Hematopoietic multipotent progenitor cell treated with erythropoietin and hydrocortisone succinate and interleukin-3 and kit ligand, for 4 days (in vitro differentiated cells): ENCODE data around the gene ACCS.

Experiments
- DNase-seq: peaks from one replicate; pipeline ENCODE4 v3.0.0-alpha.2; 2015

The ACCS gene, protein sequence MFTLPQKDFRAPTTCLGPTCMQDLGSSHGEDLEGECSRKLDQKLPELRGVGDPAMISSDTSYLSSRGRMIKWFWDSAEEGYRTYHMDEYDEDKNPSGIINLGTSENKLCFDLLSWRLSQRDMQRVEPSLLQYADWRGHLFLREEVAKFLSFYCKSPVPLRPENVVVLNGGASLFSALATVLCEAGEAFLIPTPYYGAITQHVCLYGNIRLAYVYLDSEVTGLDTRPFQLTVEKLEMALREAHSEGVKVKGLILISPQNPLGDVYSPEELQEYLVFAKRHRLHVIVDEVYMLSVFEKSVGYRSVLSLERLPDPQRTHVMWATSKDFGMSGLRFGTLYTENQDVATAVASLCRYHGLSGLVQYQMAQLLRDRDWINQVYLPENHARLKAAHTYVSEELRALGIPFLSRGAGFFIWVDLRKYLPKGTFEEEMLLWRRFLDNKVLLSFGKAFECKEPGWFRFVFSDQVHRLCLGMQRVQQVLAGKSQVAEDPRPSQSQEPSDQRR

DNA sequence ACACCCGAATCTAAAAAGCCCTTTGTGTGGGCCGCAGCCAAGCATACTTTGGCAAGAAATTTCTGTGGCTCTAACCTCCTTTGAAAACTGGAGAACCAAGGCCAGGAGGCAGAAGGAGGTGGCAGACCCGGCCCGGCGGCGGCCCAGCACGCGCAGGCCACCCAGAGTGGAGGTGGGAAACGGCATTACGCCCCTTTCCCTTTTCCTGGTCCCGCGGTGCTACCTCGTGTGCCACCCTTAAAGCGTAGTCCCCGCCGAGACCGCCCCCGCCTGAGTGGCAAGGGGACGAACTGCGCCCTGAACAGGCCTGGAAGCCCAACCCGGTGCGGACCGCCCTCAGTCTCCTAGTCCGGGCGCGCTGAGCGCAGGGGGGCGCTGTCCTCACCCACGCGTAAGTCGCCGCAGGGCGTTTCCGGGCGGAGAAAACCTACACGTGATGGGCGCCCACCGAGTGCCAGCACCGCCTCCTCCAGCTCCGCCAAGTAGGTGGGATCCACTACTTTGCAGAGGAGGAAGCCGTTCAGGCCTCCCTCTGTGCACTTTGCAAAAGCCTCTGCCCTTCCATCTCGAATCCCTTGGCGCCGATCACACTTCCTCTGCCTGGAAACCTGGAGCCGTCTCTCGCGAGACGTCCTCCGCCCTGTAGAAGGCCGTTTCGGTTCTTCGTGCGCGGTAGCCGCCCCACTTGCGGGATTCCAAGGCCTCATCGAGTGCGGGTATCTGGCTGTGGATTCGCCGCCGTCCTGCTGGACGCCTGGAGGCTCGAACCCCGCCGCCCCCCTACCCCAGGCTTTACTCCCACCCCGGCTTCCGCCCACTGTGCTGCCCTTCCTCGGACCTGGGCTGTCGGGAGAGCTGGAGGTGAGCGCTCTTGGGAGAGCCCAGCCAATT lies at the start of gene ACCS:
TSS of gene ACCS (plus strand) at position 430 of the 891 bp plus-strand sequence. CDS start 1,358 bp downstream, outside the sequence.
- DNase-seq: peak; percentile 98

DNA sequence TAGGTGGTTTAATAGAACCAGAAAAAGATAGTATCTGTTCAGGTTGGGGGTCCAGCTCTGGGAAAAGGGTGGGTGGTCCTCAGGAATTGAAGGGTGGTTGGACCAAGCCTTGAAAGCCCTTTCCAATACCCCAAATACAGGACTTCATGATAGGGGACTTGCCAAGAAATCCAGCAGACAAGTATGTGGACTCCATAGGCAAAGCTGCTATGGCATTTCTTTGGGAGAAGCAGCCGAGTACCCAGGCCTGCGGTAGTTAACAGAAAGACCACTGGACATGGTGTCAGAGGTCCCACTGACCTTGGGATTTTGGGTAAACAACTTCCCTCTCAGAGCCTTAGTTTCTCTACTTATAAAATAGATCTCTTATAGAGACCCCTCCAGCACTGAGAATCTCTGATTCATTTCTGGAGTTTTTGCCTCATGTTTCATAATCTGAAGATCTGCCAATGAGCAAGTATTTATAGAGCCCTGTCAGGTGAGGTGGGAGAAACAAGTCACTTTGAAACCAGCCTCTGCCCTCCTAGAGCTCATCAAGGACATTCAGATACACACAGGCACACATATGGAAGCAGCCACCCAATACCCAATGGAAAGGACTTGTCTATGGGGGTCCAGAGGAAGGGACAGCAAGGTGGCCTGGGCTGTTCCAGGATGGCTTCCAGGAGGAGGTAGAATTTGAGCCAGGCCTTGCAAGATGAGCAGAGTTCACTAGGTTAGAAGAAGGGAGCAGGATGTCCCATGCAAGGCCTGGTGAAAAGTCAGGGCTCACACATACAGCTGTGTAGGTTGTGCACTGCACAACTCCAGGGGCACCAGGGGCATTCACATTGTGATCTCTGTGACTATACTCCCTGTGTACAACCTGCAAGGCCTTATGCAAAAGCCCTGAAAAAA lies 49.3 kb upstream of the ACCS start:
- DNase-seq: no peak

DNA sequence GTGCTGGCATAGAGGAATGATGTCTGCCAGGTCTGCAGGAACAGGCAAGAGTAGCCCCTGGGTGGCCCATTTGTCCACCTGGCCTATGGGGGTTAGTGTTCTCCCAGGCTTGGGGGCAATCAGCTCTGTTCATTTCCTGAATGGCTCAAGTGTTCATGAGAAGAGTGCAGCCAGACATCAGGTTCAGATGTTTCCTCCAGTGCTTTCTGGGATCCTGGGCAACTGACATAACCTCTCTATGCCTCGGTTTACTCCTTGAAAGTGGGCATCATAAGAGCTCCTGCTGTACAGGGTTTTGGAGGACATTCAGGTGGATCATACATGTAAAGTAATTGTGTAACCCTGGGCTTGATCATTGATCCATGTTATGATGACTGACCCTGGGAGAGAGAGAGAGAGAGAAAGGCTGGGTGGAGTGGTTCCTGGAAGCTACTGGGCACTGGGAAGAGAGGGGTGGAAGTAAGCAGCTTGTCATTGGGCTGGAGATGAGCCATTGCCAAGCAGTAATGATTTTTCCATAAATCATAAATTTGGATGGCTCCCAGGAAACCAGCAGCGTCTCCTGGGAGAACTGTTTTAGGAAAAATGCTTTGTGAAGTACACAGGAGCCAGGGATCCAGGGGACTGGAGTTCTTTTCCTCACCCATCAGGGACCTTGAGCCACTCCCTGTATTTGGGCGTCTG lies 48.5 kb upstream of the ACCS start:
- no peak for DNase-seq

DNA sequence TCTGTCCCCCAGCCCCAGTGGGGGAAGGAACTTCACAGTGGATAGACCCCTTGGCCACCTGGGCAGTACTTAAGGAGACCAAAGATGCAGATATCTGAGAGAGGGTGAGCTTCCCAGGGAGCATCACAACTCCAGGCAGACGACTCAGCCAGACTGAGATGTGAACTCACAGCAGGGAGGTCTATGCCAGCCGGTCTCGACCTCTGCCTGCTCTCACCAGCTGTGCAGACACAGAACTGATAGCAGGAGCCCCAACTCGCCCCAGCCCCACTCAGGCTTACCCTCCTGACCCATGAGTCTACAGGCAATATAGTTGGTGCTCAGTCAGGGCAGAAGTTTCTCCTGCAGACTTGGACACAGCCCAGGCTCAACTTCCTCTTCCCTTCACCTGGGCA lies 47.9 kb upstream of the ACCS start:
- DNase-seq: no peak

DNA sequence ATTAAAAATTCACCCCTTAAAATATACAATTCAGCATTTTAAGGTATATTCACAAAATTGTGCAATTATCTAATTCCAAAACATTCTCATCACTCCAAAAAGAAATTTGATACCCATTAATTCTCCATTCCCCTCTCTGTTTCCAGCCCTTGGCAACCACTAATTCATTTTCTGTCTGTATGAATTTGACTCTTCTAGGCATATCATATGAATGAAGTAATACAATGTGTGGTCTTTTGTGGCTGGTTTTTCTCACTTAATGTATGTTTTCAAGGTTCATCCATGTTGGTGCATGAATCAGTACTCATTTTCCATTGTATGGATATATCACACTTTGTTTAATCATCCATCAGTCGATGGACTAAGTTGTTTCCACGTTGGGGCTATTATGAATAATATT lies 47.2 kb upstream of the ACCS start:
- DNase-seq: no peak

DNA sequence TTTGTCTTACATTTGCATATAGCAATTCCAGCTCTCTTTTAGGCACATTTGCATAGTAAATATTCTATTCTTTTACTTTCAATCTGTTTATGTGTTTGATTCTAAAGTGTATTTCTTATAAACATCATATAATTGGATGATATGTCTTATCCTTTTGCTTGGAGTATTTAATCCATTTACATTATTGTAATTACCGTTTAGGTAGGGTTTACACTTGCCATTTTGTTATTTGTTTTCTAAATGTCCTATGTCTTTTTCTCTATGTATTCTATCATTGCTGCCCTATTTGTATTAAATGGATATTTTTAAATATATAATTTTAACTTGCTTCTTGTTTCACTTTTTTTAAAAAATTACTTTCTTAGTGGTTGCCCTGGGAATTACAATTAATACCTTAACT lies 41.1 kb upstream of the ACCS start:
- no peak for DNase-seq

DNA sequence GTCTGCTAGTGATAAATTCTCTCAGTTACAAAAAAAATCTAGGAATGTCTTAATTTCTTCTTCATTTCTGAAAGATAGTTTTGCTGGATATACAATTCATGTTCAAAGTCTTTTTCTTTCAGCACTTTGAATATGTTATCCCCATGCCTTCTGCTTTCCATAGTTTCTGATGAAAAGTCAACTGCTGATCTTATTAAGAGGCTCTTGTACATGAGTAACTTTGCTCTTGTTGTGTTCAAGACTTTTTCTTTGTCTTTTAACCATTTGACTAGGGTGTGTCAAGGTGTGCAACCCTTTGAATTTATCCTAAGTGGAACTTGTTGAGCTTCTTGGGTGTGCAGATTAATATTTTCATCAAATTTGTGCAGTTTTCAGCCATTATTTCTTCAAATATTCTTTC lies 40.3 kb upstream of the ACCS start:
- no peak for DNase-seq

DNA sequence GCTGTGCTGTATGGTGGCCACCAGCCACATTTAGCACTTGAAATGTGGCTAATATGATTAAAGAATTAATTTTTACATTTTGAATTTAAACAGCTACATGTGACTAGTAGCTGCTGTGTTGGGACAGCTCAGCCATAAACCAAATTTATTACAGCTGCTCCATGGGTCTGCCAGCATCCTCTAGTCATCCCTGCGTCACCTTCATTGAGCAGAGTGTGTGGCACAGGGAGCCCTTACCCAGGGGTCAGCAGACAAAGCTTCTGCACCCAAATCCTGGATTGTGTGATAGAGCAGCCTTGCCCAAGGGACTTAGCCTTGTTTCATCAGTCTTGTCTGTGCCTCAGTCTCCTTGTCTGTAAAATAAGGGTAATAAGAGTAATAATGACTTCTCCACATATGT lies 37.7 kb upstream of the ACCS start:
- DNase-seq: no peak

DNA sequence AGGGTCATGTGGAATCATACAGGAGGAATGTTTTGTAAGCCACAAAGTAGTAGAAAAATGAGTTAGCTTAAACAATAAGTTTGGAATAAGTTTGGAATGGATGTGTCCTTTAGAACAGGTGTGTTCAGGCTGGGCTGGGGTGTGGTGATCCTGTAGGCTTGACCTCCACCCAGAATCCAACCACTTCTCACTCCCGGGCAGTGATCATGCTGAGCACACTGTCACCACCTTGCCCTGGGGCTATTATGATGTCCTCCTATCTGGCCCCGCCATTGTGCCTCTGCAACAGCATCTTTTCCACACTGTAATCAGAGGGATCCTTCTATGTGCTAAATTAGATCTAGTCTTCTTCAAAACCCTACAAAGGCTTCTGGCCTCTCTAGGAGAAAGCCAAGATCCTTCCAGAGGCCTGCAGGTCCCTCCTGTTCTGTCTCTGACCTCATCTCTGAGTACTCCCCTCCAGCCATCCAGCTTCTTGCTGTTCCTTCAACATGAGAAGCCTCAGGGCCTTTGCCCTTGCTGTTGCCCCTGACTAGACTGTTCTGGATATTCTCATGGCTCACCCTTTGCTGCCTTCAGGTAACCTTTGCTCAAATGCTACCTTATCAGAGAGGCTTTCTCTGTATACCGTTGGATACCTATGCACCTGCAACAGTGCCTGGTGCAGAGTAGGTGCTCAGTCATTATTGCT lies 37.1 kb upstream of the ACCS start:
- DNase-seq: no peak

DNA sequence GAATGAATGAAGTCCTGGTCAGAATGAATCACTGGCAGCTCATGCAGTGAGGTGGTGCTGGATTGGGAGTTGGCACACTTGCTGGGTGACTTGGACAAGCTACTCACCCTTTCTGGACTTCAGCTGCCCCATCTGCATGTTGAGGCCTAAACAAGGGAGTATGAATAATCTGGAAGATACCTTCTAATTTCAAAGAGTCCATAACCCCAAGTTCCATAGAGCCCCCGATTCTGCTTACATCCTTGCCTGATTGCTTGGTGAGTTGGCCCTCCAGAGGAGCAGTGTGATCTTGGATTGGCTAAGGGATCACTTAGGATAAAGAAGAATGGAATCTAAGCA lies 36.6 kb upstream of the ACCS start:
- no peak for DNase-seq

DNA sequence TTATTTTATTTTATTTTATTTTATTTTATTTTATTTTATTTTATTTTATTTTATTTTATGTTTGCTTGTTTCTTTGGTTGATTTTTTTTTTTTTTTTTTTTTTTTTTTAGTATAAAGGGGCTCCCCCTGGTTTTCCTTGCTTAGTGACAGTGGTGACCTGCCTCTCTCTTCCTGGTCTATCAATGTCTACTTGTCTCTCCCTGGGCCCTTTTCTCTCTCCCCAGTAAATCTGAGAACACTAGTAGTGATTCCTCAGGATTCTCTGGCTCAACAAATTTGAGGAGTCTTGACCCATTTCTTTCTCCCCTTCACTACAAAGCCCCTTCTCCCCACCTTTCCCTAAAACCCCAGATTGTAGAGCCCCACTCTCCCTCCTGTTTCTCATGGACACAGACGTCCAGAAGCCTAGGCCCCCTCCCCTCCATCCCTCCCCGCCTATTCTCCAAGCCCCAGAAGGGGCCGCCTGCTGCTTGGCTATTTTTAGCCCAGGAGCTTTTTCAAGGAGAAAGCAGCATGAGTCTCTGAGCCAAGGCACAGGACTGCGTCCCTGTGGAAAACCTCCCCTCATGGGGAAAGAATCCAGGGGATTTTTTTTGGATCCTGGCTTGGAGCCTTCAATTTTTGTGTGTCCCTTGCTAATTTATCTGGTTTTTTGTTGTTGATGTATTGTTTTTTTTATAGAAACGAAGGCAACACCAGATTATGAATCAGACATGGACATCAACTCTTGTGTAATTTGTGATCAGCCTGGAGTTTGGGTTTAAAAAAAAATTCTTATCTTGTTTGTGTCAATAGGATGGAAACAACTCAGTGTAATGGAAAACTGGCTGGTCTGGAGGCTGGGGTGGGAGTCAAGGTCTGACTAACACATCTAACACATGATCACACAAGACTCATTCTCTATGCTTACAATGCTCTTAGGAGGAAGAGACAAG lies 35.8 kb upstream of the ACCS start:
- DNase-seq: no peak

DNA sequence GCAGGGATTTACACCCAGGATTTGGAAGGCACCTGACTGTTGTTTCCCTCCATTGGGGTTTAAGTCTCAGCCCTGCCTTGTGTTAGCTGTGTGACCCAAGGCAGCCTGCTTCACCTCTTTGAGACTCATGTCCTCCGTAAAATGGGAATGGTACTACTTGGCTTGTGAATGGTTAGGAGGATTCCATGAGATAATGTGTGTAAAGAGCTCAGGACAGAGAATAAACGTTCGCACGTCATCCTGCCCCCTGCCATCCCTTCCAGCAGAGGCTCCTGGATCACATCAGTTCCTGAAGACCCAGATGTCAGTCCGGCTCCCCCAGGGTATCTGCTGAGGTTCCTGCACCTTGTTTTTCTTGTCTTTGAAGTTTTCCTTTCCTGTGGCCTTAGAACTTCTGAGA lies 35.1 kb upstream of the ACCS start:
- DNase-seq: no peak

DNA sequence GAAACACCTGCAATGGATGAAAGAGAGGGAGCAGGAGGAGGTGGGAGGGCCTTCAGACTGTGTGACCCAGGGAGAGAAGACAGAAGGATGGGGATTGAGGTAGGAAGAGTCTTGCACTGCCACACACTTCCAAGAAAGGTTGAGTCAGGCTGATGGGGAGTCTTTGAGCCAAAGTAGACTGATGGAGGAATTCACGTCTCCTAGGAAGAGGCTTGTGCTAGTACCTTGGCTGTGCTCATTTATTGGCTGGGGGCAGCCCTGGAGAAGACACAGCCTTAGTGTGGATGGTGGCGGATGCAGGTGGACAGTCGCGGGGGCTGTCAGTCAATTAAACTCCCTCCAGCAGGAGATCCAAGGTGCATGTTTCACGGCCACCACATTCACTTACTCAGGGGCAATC lies 34.5 kb upstream of the ACCS start:
- DNase-seq: no peak

DNA sequence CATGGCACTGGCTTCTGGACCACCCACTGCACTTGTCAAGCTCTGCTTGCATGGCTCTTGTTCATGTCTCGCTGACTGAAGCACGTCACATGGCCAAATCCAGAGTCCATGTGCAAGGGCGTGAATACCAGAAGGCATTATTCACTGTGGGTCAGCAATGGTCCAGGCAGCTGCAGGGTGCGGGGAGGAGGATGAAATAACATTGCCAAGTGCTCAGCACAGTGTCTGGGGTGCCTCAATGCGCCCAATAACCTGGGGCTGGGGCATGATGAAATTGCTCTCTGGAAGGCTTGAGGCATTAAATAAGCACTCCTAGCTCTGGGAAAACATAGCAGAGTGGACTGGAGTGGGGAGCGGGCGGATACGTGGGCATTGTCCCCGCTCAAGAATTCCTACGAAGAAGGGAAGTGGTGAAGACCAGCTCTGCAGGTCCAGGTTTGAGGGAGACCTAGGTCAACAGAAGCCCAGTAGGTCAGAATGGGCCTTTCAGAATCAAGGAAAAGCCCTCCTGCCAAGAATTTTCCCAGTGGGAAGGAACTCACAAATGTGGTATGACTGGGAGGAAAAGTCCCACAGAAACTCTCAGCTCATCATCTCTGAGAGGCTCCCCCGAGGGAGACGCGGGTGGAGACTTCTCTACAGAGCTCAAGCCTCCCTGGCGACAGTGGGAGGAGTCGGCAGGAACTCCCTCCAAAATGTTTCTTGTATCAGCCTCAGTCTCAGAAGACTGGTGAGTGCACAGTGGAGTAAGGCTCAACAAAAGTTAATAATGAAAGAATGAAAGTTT lies 33.6 kb upstream of the ACCS start:
- DNase-seq: no peak

DNA sequence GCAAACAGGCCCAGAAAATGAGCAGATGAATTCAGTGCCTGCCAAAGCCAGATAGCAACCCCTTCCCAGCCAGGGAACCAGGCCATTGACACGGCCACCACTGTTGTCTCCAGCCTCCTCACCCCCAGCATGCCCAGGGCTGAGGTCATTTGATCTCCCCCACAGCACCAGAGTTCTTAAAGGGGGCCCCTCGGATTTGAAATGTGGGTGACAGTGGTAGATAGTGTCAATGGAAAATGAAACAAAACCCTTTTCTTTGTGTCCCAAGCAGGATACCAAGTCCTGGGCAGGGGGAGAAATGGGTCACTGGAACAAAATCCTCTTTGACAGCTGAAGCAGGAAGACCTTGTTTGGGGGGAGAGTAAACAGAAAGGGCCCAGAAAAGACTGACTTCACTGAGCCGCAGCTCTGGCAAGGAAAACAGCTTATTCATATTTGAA lies 32.6 kb upstream of the ACCS start:
- no peak for DNase-seq

DNA sequence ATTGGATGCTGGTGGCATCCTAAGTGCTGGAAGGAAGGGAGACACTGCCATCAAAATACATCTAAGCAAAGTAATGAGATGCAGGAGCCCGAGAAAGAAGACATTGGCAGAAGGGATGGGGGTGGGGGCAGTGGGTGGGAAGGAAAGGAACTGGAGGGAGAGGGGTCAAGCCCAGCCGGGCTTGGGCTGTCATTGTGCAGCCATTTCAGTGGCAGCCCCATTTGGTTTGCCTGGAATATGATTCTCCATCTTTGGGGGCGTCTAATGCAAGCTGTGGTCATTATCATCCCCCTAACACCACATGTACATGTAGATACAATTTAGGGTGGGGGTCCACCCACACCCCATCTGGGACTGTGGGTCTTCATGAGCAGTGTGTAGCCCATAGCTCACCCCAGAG lies 32.2 kb upstream of the ACCS start:
- DNase-seq: no peak

DNA sequence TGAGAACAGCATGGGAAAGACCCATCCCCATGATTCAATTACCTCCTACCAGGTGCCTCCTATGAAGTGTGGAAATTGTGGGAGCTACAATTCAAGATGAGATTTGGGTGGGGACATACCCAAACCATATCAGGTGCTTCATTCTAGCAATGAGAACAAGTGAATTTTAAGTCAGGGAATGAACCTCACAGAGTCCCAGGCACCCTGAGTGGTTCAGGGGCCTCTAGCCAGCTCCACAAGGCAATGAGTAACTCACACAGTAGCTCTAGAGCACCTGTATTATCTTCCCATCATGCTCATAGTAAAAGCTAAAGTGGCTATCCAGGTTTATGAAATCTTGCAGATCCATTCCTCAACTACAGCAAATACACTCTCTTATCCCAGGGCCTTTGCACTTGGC lies 31.4 kb upstream of the ACCS start:
- DNase-seq: no peak

DNA sequence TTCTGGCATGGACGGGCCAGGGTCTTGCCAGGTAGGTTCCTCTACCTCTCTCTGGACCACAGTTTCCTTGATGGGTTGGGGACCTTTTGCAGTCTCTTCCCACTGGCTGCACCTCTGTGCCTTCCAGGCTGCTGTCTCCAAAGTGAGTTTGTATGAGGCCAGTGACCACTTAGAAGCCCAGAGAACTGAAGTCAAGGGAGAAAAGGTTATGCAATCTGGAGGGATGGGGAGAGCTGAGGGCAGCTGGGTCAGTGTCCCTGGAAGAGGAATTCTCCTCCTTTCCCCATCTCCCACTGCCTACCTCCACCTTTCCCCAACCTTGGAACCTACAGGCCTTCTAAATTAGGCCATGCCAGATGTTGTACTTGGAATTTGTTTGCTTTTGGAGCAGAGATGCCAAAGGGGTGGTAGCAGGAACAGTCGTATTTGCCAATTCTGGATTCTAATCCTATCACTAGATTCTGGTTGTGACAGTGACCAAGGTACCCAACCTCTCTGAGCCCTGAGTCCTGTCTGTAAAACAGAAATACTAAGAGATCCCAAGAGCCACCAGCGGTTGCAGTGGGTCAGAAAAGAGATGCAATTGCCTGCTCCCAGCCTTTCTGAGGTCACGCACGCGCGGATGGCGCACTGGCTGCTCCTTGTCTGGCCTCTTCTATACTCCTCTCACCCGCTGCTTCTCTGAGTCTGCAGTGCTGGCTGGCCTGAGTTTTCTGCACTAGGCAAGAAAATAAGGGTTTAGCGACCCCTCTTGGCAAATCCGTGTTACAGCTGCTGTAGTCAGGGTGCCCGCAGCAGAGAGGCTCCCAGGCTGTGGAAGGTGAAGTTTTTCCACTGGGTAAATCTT lies 29.0 kb upstream of the ACCS start:
- peak; percentile 85 for DNase-seq

DNA sequence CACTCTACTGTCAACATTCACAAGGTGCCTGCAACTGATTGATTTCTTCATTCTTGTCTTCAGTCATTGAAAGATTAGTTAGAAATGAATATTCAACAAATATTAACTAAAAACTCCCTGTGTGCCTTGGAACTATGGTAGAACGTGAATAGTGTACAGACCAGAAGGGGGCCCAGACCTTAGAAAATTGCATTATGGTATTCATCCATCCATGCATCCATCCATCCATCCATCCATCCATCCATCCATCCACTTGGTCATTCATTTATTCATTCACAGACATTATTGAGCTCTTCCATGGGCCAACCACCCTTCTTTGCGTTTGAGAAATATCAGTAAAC lies 28.4 kb upstream of the ACCS start:
- DNase-seq: no peak
